AG04450 (cell line): Measurements from ENCODE around the gene NTM. TPM values are rescaled to one million over a fixed set of nuclear protein-coding genes. Genes with fewer than 3 reads are reported as not detected.

Experiments used
- CTCF ChIA-PET: fragments of 300-600, 350-600 bp; formaldehyde crosslinking; extraction: SDS; loops from one replicate; lab custom pipeline; 2022; ENCODE audit warnings: antibody characterized with exemption, inconsistent platforms; lab: Charles Lee
- POLR2A ChIA-PET: fragments of 350-600 bp; formaldehyde crosslinking; extraction: SDS; loops from one replicate; lab custom pipeline; 2021; ENCODE audit warnings: antibody characterized with exemption, inconsistent platforms; lab: Yijun Ruan, JAX
- DNase-seq: peaks from one replicate; pipeline ENCODE4 v3.0.0-alpha.2; 2011; ENCODE audit warnings: low read depth, low spot score
- H3K27ac ChIP-seq: one replicate; pipeline ENCODE4 v1.5.1; 2012; ENCODE audit warnings: low read depth, low read length, control low read depth
- H3K27me3 ChIP-seq: one replicate; pipeline ENCODE4 v1.6.0; 2012; ENCODE audit warnings: low read length; ENCODE audit not compliant: control insufficient read depth, insufficient read depth
- H3K4me3 ChIP-seq: 2 replicates; pipeline ENCODE4 v1.5.1; 2011; ENCODE audit warnings: mild to moderate bottlenecking, low read depth, low read length, control low read depth
- H3K9me3 ChIP-seq: 2 replicates; pipeline ENCODE4 v1.5.1; 2012; ENCODE audit warnings: low read length; ENCODE audit not compliant: control insufficient read depth, insufficient read depth
- CTCF ChIP-seq: IDR thresholded peaks from 2 replicates; pipeline ENCODE4 v1.5.1; 2011; ENCODE audit warnings: low read depth, low read length, control low read depth, inconsistent platforms
- polyA plus RNA-seq: library from polyadenylated mRNA; depleted of rRNA; stranded (reverse); fragments of >200 nt; gene quantifications from 2 replicates; pipeline ENCODE4 v1.2.3, GENCODE V29; 2011

NTM gene
- polyA plus RNA-seq, 1 experiment, result 26.9 TPM

GRCh38 chr11:131522851-131523250, 152.4 kb downstream of the NTM start:
- no peak for TF ChIP-seq CTCF
- Histone ChIP-seq H3K27me3 (no peaks in the 10 kb centered on the region), H3K4me3 (no peak overlapping the region), H3K27ac (no peak overlapping the region), H3K9me3 (no peaks in the 10 kb centered on the region)
- ChIA-PET POLR2A (no interaction called here), CTCF (interaction anchor here (0.6 to 1.8 kb wide), 3 partner anchors 9 to 458 kb away, joined by 3 to 5 read pairs (median 4); no protein-coding TSS in a partner anchor)
- DNase-seq, result no peak

GRCh38 chr11:131530407-131530806, 160.0 kb downstream of the NTM start:
- CTCF ChIA-PET, result interaction anchor here (0.7 kb wide), 1 partner anchor 108 kb away, joined by 5 read pairs; no protein-coding TSS in a partner anchor
- no peak for TF ChIP-seq CTCF
- no peak overlapping the region for H3K27ac ChIP-seq
- H3K9me3 ChIP-seq, result no peaks in the 10 kb centered on the region
- DNase-seq, result no peak
- H3K27me3 ChIP-seq, result no peaks in the 10 kb centered on the region
- H3K4me3 ChIP-seq, result no peak overlapping the region
- POLR2A ChIA-PET, result no interaction called here

GRCh38 chr11:131533149-131533548, 162.7 kb downstream of the NTM start:
- POLR2A ChIA-PET, result no interaction called here
- no peak for TF ChIP-seq CTCF
- CTCF ChIA-PET, result no interaction called here
- no peaks in the 10 kb centered on the region for H3K9me3 ChIP-seq
- no peak overlapping the region for H3K27ac ChIP-seq
- no peak overlapping the region for H3K4me3 ChIP-seq
- no peak for DNase-seq
- H3K27me3 ChIP-seq, result no peaks in the 10 kb centered on the region

GRCh38 chr11:131533998-131534397, 163.6 kb downstream of the NTM start:
- TF ChIP-seq CTCF, result no peak
- POLR2A ChIA-PET, result no interaction called here
- Histone ChIP-seq H3K27ac (no peak overlapping the region), H3K9me3 (no peaks in the 10 kb centered on the region), H3K27me3 (no peaks in the 10 kb centered on the region), H3K4me3 (no peak overlapping the region)
- no peak for DNase-seq
- CTCF ChIA-PET, result no interaction called here

- DNase-seq, result no peak
- ChIA-PET CTCF (no interaction called here), POLR2A (no interaction called here)
- no peaks in the 10 kb centered on the region for H3K9me3 ChIP-seq
- no peak overlapping the region for H3K4me3 ChIP-seq
- H3K27me3 ChIP-seq, result no peaks in the 10 kb centered on the region
- no peak overlapping the region for H3K27ac ChIP-seq
- TF ChIP-seq CTCF, result no peak
Measured at GRCh38 chr11:131534611-131535010, 164.2 kb downstream of the NTM start.
